K562 (cell line): ENCODE data around the gene NUBPL. TPM values are rescaled to one million over a fixed set of nuclear protein-coding genes. Genes with fewer than 3 reads are reported as not detected.

Experiments used
- ATAC-seq: fragments of 200-7000 bp; cut with Tn5 transposase; 3 replicates; pipeline ENCODE4 v1.9.1; 2020; ENCODE audit warnings: moderate library complexity
- BruUV-seq: library from RNA; stranded (reverse); fragments of 400-500 nt; replicated peaks from 2 replicates; lab custom pipeline; 2021; lab: Mats Ljungman, UMichigan
- CTCF ChIA-PET: fragments of 300-600 bp; formaldehyde crosslinking; extraction: SDS; loops from one replicate; lab custom pipeline; 2021; ENCODE audit warnings: low intra/inter-chr PET ratio; lab: Yijun Ruan, JAX
- POLR2A ChIA-PET: fragments of 300-600, 350-650 bp; sonication (Branson Sonifier 250); formaldehyde crosslinking; extraction: SDS; loops from one replicate; lab custom pipeline; 2021; ENCODE audit warnings: antibody characterized with exemption, inconsistent platforms; lab: Yijun Ruan, JAX
- DNase-seq, 4 experiments: peaks; one replicate each; pipeline versions ENCODE4 v3.0.0 to v3.0.0-alpha.2; 2011 to 2018; ENCODE audit warnings: low spot score in 3 of 4, mixed read lengths in 3 of 4; ENCODE audit errors: extremely low read depth in 1 of 4
- FAIRE-seq: peaks from 2 replicates; lab custom pipeline; 2011; peaks lifted over from hg19 to GRCh38; lab: Jason Lieb, UNC
- H2AFZ ChIP-seq: 2 replicates; pipeline ENCODE4 v1.6.0; 2011; ENCODE audit warnings: low read depth, low read length, control low read depth, inconsistent platforms
- H3K27ac ChIP-seq: fragments of 200-600 bp; 3 replicates; pipeline ENCODE4 v1.8.0; 2011; ENCODE audit warnings: low read depth, mild to moderate bottlenecking, control low read depth, inconsistent platforms, low read length, moderate library complexity, mixed read lengths; ENCODE audit errors: extremely low read depth
- H3K27me3 ChIP-seq, 2 experiments: fragments of 300-600 bp in 1 of 2; 2 replicates in 1 of 2; 3 replicates in 1 of 2; pipeline versions ENCODE4 v1.6.0 to v1.8.0; 2011; ENCODE audit warnings: inconsistent platforms in 2 of 2, low read length in 2 of 2, mild to moderate bottlenecking in 1 of 2, mixed read lengths in 1 of 2, moderate library complexity in 1 of 2; ENCODE audit not compliant: control insufficient read depth in 2 of 2, insufficient read depth in 2 of 2
- H3K36me3 ChIP-seq: fragments of 300-600 bp; 3 replicates; pipeline ENCODE4 v1.8.0; 2011; ENCODE audit warnings: mild to moderate bottlenecking, low read length, inconsistent platforms; ENCODE audit not compliant: control insufficient read depth, insufficient read depth
- H3K4me1 ChIP-seq, 2 experiments: fragments of 200-600 bp in 1 of 2; replicated peaks in 1 of 2; 2 replicates in 1 of 2; 3 replicates in 1 of 2; pipeline versions ENCODE4 v1.5.1 to v1.8.0; 2011; ENCODE audit warnings: inconsistent platforms in 2 of 2, low read length in 2 of 2, mild to moderate bottlenecking in 1 of 2, mixed read lengths in 1 of 2, moderate library complexity in 1 of 2; ENCODE audit not compliant: control insufficient read depth in 2 of 2, insufficient read depth in 2 of 2
- H3K4me2 ChIP-seq: 2 replicates; pipeline ENCODE4 v1.6.1; 2011; ENCODE audit warnings: low read length, control low read depth, inconsistent platforms, mixed read lengths; ENCODE audit not compliant: insufficient read depth
- H3K4me3 ChIP-seq: fragments of 200-600 bp; sonication (generic), shearing (Covaris generic); 2 replicates; pipeline ENCODE4 v1.5.1; 2016; ENCODE audit warnings: control low read depth, inconsistent platforms
- H3K79me2 ChIP-seq: fragments of 200-600 bp; 3 replicates; pipeline ENCODE4 v1.8.0; 2011; ENCODE audit warnings: low read length, inconsistent platforms; ENCODE audit not compliant: control insufficient read depth, insufficient read depth
- H3K9ac ChIP-seq, 2 experiments: 2 replicates each; pipeline versions ENCODE4 v1.6.0 to v1.6.1; 2011; ENCODE audit warnings: low read depth in 2 of 2, low read length in 2 of 2, control low read depth in 1 of 2, inconsistent platforms in 1 of 2, mild to moderate bottlenecking in 1 of 2, mixed read lengths in 1 of 2; ENCODE audit not compliant: insufficient read depth in 1 of 2
- H3K9me1 ChIP-seq: one replicate; pipeline ENCODE4 v1.6.0; 2011; ENCODE audit warnings: inconsistent platforms, mild to moderate bottlenecking, low read length, moderate library complexity; ENCODE audit not compliant: control insufficient read depth, insufficient read depth
- H3K9me3 ChIP-seq: replicated peaks from 2 replicates; pipeline ENCODE4 v1.5.1; 2011; ENCODE audit warnings: low read depth, low read length, inconsistent platforms; ENCODE audit not compliant: control insufficient read depth, insufficient read depth
- H4K20me1 ChIP-seq: replicated peaks from 2 replicates; pipeline ENCODE4 v1.6.1; 2011; ENCODE audit warnings: low read length, inconsistent platforms, mixed read lengths; ENCODE audit not compliant: control insufficient read depth, insufficient read depth
- KLF6 ChIP-seq: fragments of 250-450 bp; sonication (Bioruptor Pico); IDR thresholded peaks from 2 replicates; pipeline ENCODE4 v1.4.0; 2020; ENCODE audit warnings: mild to moderate bottlenecking, moderate library complexity, borderline replicate concordance
- L3MBTL2 ChIP-seq: fragments of 450-650 bp; IDR thresholded peaks from 2 replicates; pipeline ENCODE4 v1.6.1; 2016; ENCODE audit warnings: mild to moderate bottlenecking, moderate library complexity
- PPARD ChIP-seq: fragments of 250-450 bp; sonication (Bioruptor Pico); IDR thresholded peaks from 2 replicates; pipeline ENCODE4 v1.8.0; 2022; ENCODE audit warnings: inconsistent platforms, mild to moderate bottlenecking, moderate library complexity
- PTRF ChIP-seq: fragments of 450-650 bp; IDR thresholded peaks from 2 replicates; pipeline ENCODE4 v1.6.1; 2016; ENCODE audit warnings: mild to moderate bottlenecking, missing genetic modification characterization, missing compliant biosample characterization
- RBBP5 ChIP-seq: fragments of 200-600 bp; sonication (generic); IDR thresholded peaks from 2 replicates; pipeline ENCODE4 v1.6.1; 2012; ENCODE audit warnings: borderline replicate concordance, mild to moderate bottlenecking, low read length, control low read depth, inconsistent platforms; ENCODE audit not compliant: insufficient read depth, poor library complexity, severe bottlenecking
- RBM14 ChIP-seq: fragments of 200-400 bp; formaldehyde crosslinking; IDR thresholded peaks from 2 replicates; pipeline ENCODE4 v1.6.1; 2018; ENCODE audit warnings: low read depth, mild to moderate bottlenecking, low read length, moderate library complexity, borderline replicate concordance; ENCODE audit not compliant: insufficient read depth
- RERE ChIP-seq: sonication (generic); formaldehyde crosslinking; IDR thresholded peaks from 2 replicates; pipeline ENCODE4 v1.8.0; 2023; ENCODE audit warnings: missing genetic modification reagents, mild to moderate bottlenecking, borderline replicate concordance
- SIN3B ChIP-seq: fragments of 450-650 bp; IDR thresholded peaks from 2 replicates; pipeline ENCODE4 v1.6.1; 2017; ENCODE audit warnings: low read depth, mild to moderate bottlenecking, moderate library complexity
- TCF3 ChIP-seq: sonication (generic); formaldehyde crosslinking; IDR thresholded peaks from 2 replicates; pipeline ENCODE4 v1.4.0; 2020; ENCODE audit warnings: mild to moderate bottlenecking, missing genetic modification reagents
- ZC3H8 ChIP-seq: fragments of 450-650 bp; IDR thresholded peaks from 2 replicates; pipeline ENCODE4 v1.6.1; 2017
- ZNF444 ChIP-seq: fragments of 250-450 bp; sonication (Bioruptor Pico); IDR thresholded peaks from 2 replicates; pipeline ENCODE4 v1.4.0; 2020; ENCODE audit warnings: mild to moderate bottlenecking, moderate library complexity
- in situ Hi-C: fragments of 300-500 bp; cut with MboI; formaldehyde crosslinking; loops from 4 replicates; pipeline ENCODE4 v1.15.0; 2018; ENCODE audit warnings: inconsistent platforms, mixed read lengths
- intact Hi-C: fragments of 100-400 bp; cut with micrococcal nuclease; formaldehyde crosslinking; loops from 2 replicates; pipeline ENCODE4 v1.14.2; 2022
- polyA plus RNA-seq, 8 experiments: library from polyadenylated mRNA; depleted of rRNA in 4 of 8; stranded (reverse) in 5 of 8; unstranded in 3 of 8; fragments of >200 nt; fragmentation: Nextera tagmentation in 2 of 8; fragmentation: Illumina TruSeq in 1 of 8; extraction: Ambion mirVana in 2 of 8; extraction: Trizol in 1 of 8; gene quantifications; 2 replicates each; pipeline versions ENCODE4 v1.2.1 to v1.2.3, GENCODE V29; 2011 to 2014; ENCODE audit warnings: inconsistent platforms in 1 of 8, missing spikeins in 1 of 8
- total RNA-seq, 7 experiments: library from RNA; depleted of rRNA in 6 of 7; stranded (reverse); fragments of >200 nt in 6 of 7; fragmentation: Illumina TruSeq in 2 of 7; extraction: Trizol in 2 of 7; gene quantifications; 2 replicates each; pipeline versions ENCODE4 v1.2.1 to v1.2.3, GENCODE V29; 2011 to 2021; ENCODE audit warnings: low replicate concordance in 1 of 7
- TF ChIP-seq, protein P1 (sequence below): fragments of 450-650 bp; IDR thresholded peaks from 2 replicates; pipeline ENCODE4 v1.6.1; 2016; ENCODE audit warnings: antibody characterized with exemption
- TF ChIP-seq, protein P2 (sequence below): fragments of 450-650 bp; formaldehyde crosslinking; IDR thresholded peaks from 2 replicates; pipeline ENCODE4 v1.4.0; 2020; ENCODE audit warnings: mild to moderate bottlenecking, moderate library complexity

Gene NUBPL
- total and polyA plus RNA-seq, 9 of the 15 experiments (the other 6 are each of a cell fraction or from before 2014, with no cell fraction given): 3.2 to 8.7 (median 6.1) TPM

DNA sequence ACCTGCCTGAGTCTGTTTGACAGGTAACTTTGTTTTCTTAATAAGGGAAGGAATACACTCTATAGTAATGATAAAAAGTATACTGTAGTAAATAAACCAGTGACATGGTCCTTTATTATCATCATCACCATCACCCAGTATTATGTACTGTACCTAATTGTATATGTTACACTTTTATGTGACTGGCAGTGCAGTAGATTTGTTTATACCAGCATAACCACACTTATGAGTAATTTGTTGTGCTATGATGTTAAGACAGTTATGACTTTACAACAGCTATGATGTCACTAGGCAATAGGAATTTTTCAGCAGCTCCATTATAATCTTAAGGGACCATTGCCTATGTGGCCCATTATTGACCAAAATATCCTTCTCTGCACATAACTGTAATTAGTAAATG is 155.0 kb downstream of the NUBPL start:
- Histone ChIP-seq H3K4me3 (no peak overlapping the region), H3K27ac (no peak overlapping the region), H3K9me1 (no peaks in the 10 kb centered on the region), H3K79me2 (no peaks in the 10 kb centered on the region), H4K20me1 (no peaks in the 10 kb centered on the region), H3K27me3 (no peaks in the 10 kb centered on the region), H3K4me1 (no peaks in the 10 kb centered on the region), H3K9ac (no peak overlapping the region), H3K36me3 (no peaks in the 10 kb centered on the region), H3K9me3 (no peaks in the 10 kb centered on the region), H3K4me2 (no peak overlapping the region), H2AFZ (no peak overlapping the region)
- ChIA-PET POLR2A (interaction anchor here (0.6 kb wide), 1 partner anchor 242 kb away, joined by 3 read pairs; no protein-coding TSS in a partner anchor), CTCF (no interaction called here)
- DNase-seq (no peak), ATAC-seq (no peak), FAIRE-seq (no peak)
- no TSS peak for BruUV-seq
- in situ Hi-C loops: no loop called here
- intact Hi-C loops: no loop called here
- TF ChIP-seq SIN3B: no peak
- no peak for TF ChIP-seq RBM14
- no peak for TF ChIP-seq KLF6
- TF ChIP-seq PPARD (CRISPR knock-in tag): no peak
- TF ChIP-seq RBBP5: no peak
- TF ChIP-seq, protein P1, sequence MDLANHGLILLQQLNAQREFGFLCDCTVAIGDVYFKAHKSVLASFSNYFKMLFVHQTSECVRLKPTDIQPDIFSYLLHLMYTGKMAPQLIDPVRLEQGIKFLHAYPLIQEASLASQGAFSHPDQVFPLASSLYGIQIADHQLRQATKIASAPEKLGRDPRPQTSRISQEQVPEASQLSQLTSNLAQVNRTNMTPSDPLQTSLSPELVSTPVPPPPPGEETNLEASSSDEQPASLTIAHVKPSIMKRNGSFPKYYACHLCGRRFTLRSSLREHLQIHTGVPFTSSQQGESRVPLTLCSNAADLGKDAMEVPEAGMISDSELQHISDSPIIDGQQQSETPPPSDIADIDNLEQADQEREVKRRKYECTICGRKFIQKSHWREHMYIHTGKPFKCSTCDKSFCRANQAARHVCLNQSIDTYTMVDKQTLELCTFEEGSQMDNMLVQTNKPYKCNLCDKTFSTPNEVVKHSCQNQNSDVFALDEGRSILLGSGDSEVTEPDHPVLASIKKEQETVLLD: no peak
- no peak for TF ChIP-seq L3MBTL2
- TF ChIP-seq ZC3H8: no peak
- TF ChIP-seq PTRF (tag): no peak
- TF ChIP-seq, protein P2, sequence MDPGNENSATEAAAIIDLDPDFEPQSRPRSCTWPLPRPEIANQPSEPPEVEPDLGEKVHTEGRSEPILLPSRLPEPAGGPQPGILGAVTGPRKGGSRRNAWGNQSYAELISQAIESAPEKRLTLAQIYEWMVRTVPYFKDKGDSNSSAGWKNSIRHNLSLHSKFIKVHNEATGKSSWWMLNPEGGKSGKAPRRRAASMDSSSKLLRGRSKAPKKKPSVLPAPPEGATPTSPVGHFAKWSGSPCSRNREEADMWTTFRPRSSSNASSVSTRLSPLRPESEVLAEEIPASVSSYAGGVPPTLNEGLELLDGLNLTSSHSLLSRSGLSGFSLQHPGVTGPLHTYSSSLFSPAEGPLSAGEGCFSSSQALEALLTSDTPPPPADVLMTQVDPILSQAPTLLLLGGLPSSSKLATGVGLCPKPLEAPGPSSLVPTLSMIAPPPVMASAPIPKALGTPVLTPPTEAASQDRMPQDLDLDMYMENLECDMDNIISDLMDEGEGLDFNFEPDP (CRISPR knock-in tag): no peak
- no peak for TF ChIP-seq TCF3
- no peak for TF ChIP-seq ZNF444
- TF ChIP-seq RERE (CRISPR knock-in tag): no peak
